Hippocampal formation (tissue), 2 donors: ENCODE results near the gene SEPTIN10.
"Not testable (repeated sequence)": the region's sequence is repeated elsewhere in the genome, so short reads cannot be mapped to it uniquely, and the experiment has no call there.

Experiments used
- DNase-seq, 2 donors: peaks; one replicate each; lab custom pipeline; 2025; lab: John Stamatoyannopoulos, UW

The SEPTIN10 gene

DNA sequence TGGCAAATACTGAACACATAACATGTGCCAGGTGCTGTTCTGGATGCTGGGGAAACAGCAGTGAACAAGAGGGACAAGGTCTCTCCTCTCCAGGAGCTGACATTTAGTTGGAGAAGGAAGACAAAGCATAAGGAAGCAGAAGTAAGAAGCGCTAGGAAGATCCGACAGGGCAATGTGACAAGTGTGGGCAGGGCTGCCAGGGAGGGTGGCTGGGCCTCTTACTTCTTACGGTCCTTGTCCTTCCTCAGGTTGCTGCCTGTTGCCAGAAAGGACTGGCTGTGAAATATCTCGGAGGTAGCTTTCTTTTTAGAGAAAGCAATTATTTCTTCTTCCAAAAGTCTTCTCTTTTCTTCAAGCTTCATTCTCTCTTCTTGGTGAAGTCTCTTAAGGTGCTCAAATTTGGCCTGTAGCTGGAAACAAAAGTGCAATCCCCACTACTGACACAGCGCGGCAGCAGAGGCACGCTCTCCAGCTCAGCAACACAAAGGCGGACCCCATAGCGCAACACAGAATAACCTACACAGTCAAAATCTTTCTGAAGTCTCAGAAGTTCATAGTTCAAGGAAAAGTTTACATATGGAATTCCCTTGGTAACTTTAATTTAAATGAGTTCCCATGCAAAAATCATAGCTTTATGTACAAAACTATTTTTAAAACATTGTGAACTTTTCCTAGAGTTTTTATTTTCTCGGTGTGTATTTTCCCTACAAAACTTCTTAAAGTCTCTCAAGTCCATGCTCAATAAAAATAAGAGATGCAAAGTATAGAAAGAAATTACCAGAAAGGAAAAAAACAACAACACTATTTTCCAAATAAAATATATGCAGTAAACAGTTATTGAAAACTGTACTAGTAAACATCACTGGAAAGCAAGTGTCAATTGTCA lies 67.7 kb downstream of the SEPTIN10 start:
- DNase-seq, result peak; percentile 61 to 72

- DNase-seq, result no peak
Measured at GRCh38 chr2:109542384-109542783, 71.4 kb downstream of the SEPTIN10 start.

DNA sequence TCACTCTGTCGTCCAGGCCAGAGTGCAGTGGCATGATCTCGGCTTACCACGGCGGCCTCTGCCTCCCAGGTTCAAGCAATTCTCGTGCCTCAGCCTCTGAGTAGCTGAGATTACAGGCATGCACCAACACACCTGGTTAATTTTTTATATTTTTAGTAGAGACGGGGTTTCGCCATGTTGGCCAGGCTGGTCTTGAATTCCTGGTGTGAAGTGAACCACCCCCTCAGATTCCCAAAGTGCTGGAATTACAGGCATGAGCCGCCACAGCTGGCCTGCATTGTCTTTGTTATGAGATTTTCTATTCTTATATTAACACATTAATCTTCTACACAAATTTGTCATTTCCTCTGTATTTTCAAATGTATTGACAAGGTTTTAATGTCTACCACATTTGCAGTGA lies 75.2 kb downstream of the SEPTIN10 start:
- DNase-seq, result no peak

DNA sequence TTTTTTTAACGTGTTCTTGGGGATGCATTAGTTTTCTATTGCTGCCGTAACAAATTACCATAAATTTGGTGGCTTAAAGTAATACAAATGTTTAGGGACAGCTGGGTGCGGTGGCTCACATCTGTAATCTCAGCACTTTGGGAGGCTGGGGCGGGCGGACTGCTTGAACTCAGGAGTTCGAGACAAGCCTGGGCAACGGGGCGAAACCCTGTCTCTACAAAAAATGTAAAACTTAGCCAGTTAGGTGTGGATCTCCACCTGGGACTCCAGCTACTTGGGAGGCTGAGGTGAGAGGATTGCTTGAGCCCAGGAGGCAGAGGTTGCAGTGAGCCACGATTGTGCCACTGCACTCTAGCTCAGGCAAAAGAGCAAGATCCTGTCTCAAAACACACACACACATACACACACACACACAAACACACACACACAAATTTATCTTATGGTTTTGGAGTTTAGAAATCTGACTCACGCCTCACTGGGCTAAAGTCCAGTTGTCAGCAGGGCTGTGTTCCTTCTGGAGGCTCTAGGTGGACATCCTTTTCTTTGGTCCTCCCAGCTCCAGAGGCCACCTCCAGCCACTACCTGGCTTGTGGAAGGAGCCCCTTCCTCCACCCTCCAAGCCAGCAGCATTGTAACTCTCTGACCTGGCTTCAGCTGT lies 76.1 kb downstream of the SEPTIN10 start:
- DNase-seq, result no peak

- DNase-seq, result not testable (repeated sequence)
Measured at GRCh38 chr2:109536556-109536955, 77.2 kb downstream of the SEPTIN10 start.

GRCh38 chr2:109535217-109535946 lies 78.4 kb downstream of the SEPTIN10 start:
- DNase-seq, result no peak

DNA sequence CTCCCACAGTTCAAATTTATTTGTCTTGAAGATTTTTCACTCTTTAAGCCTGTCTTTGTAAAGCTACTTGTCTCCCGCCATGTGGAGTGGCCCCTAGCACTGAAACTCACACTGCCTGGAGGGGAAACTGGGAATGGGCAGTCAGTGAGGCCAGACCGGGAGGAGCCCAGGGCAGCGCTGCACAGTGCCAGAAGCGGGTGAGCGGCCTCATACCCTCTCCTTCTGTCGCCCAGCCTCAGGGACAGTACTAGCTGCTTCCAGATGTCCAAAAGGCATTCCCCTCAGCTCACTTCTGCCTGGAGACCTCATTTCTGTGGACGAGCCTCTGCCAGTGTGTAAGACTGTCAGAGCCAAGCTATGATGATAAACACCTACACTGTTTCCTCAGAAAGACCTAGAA lies 79.9 kb downstream of the SEPTIN10 start:
- no peak for DNase-seq

- DNase-seq, result no peak
Measured at GRCh38 chr2:109532728-109533076, 81.1 kb downstream of the SEPTIN10 start.

- DNase-seq, result no peak
Measured at GRCh38 chr2:109531896-109532727, 81.7 kb downstream of the SEPTIN10 start.

GRCh38 chr2:109531221-109531620 lies 82.5 kb downstream of the SEPTIN10 start:
- no peak for DNase-seq

DNA sequence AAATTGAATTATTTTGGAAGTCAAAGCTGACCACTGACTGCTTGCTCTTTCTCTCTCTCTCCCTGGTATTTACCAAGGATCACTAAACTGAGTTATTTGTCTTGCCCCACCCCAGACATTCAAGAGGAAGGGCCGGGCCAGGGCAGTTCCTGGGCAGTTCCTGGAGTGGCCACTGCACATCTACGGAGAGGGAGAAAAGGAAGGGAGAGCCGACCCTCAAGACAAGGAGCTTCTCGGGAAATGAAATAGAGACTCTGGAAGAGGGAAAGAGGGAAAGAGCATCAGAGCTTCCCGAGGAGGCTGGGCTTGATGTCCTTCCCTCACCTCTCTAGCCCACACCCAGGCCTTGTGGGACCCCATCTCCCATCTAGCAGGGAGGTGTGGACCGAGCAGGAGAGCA lies 83.1 kb downstream of the SEPTIN10 start:
- DNase-seq, result no peak

DNA sequence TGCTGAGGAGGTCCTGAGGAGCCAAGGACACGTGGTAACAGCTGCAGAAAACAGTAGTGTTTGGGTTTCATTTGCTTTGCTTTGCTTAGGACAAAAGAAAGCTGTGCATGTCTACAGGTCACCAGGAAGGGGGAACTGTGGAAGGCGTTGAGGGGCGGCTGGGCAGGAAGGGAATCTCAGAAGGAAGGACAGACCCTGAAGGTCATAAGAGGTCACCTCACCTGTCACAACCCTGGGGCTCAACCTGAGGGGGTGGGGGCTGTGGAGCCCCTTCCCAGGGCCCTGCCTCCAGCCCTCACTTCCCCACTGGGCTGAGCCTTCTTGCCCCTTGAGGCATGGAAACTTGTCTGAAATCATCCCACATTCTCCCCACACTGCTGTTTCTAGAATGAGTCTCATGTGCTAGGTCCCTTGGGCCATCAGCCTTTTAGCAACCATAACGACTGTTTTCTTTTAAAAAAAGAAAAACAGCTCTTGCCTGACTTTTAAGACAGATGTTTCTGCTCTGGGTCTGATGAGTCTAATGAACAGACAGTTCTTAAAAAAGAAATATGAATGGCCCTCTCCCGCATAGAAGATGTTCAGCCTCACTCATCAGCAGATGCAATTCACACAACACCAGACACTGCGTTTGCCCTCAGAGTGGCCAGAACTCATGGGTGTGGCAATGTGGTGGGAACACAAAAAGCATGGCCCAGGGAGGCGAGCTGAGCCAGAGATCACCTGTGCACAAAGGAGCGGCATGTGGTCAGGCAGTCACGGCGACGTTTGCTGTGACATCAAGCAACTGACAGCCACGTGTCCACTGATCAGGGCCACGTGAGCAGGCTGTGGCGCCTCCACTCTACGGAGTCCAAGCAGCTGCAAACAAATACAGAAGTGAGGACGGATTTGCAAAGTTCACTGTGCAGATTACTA lies 84.0 kb downstream of the SEPTIN10 start:
- no peak for DNase-seq

DNA sequence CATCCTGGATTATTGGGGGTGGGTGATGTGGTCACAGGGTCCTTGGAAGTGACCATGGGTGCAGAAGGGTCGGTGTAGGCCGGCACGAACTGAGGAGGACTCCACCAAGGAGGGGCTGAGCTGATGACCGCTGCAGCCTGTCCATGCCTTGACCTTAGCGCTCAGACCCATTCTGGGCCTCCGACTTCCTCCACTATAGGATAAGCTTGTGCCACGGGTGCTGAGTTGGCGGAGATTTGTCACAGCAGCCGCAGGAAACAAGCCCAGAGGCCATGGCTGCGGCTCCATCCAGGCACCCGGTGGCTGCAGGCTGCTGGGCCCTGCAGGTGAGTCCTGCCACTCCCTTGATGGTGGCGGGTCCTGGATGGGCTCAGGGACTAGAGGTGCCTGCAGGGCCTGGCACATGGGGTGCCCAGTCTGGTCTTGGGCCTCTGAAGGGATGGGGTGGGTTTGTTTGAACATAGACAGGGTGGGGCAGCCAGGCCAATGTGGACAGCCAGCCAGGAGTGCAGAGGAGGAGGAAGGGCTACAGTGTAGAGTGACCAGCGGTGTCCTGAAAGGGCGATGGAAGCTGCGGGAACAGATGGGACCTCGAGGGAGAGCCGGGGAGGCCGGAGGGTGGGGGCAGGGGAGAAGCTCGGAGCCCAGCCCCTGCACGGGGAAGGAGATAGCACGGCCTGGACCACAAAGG lies 84.8 kb downstream of the SEPTIN10 start:
- DNase-seq, result no peak

DNA sequence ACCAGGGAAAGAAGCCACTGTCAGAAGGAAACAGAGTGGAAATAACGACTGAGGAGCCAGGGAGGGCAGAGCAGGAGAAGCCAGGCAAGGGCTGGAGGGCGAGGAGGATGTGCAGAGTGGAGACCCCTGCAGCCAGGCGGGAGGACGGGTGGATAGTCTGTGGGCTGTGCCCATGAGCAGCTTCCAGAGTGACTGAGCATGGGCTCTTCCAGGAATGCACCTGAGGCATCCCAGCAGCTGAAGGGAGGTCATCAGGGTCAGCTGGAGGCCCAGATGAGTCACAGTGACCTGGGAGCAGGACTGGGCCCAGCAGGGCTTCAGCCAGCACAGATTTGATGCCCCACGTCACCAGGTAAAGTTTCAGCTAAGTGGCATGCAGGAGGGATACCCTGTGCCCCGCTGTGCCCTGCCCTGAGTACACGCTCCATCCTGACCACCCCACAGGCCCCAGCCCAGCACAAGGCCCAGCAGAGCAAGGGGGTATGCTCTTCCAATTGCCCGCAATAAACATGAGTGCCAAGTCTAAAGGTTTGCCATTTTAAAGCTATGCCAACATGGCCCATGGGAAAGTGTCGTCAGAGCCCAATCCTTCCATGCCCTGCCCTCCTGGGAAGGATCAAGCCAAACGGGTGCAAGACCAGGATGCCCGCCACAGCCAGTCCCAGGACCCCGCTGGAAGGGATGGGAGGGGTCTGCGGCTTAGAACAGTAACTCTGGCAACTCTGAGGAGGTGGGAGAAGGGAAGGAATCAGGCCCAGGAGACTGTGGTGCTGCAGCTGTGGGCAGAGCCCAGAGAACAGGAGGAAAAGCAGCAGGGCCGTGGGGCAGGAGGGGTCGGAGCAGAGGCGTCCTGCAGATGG lies 85.7 kb downstream of the SEPTIN10 start:
- DNase-seq, result no peak

- no peak for DNase-seq
Measured at GRCh38 chr2:109527079-109527478, 86.7 kb downstream of the SEPTIN10 start.

DNA sequence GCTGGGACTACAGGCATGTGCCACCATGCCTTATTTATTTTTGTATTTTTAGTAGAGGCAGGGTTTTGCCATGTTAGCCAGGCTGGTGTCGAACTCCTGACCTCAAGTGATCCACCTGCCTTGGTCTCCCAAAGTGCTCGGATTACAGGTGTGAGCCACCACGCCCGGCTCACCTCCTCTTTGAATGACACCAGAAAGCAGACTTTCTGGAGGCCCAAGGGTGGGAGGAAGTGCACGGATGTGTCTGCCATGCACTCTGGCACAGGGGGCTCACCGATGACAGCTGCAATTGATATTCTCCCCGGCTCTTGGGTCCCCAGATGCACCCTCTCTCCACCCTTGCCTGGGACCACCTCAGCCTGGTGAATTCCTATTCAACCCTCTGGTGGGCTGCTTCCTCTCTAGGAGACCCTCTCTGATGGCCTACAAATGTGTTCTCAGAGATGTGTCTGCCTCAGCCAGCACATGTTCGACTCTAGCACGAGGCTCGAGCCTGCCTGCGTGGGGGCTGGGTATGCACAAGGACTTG lies 87.3 kb downstream of the SEPTIN10 start:
- no peak for DNase-seq

DNA sequence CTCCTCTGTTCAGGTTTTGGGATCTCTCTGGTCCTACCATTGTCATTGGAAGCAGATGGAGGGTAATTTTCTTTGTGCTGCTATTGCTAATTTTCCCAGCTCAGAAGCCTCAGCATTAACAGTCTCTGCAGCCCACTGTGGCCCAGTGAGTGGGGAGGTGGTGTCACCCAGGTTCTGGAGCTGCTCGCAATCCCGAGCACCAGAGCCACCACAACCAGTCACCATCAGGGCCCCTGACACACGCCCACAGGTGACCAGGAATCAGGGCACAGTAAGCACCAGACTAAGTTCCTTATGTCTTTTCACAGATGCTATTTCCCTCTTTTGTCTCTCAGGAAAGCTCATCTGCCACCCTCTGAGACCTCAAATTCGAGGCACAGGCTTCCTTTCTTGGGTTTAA lies 87.9 kb downstream of the SEPTIN10 start:
- peak in 1 of 2 donors; percentile 2 for DNase-seq

- DNase-seq, result no peak
Measured at GRCh38 chr2:109523536-109524361, 90.0 kb downstream of the SEPTIN10 start.
